ENCODE data around the gene GRID2. TPM values are rescaled to one million over a fixed set of nuclear protein-coding genes. Genes with fewer than 3 reads are reported as not detected.
"Not testable (repeated sequence)": the region's sequence is repeated elsewhere in the genome, so short reads cannot be mapped to it uniquely, and the experiment has no call there.

GRID2 gene
- total and polyA plus RNA-seq, 12 donors = 0.01 to 0.07 (median 0.07) TPM; not detected in 9

GRCh38 chr4:93660036-93660435 lies 1356.3 kb downstream of the GRID2 start:
- 92 to 95% methylated on average over 3 of the region's 3 CpGs for WGBS, 2 donors
- Histone ChIP-seq H3K36me3 (no peaks in the 10 kb centered on the region), H3K27ac (no peak overlapping the region), H3K27me3 (no peaks in the 10 kb centered on the region), H3K9me3 (peaks cover 0 to 3% (median 0%) of the 10 kb centered on the region in 11 donors), H3K4me3 (no peak overlapping the region), H3K4me1 (no peaks in the 10 kb centered on the region)
- intact Hi-C loops (cut with DNase I) = no loop called here
- DNase-seq = no peak
- no peak for ATAC-seq
- no peak for TF ChIP-seq CTCF (IDR thresholded peaks at IDR 0.05)

- intact Hi-C loops (cut with DNase I) = no loop called here
- H3K4me1 ChIP-seq = no peaks in the 10 kb centered on the region
- TF ChIP-seq CTCF (IDR thresholded peaks at IDR 0.05) = no peak
- 69 to 76% methylated on average over 2 of the region's 2 CpGs for WGBS, 2 donors
- H3K27ac ChIP-seq = no peak overlapping the region
- H3K4me3 ChIP-seq = no peak overlapping the region
- H3K9me3 ChIP-seq = no peaks in the 10 kb centered on the region
- DNase-seq (no peak), ATAC-seq (no peak)
- H3K27me3 ChIP-seq = no peaks in the 10 kb centered on the region
- no peaks in the 10 kb centered on the region for H3K36me3 ChIP-seq
Observed at GRCh38 chr4:93670434-93670833, 1366.7 kb downstream of the GRID2 start.

GRCh38 chr4:93671093-93671492 lies 1367.3 kb downstream of the GRID2 start:
- WGBS, 2 donors = 91 to 93% methylated on average over 3 of the region's 3 CpGs
- DNase-seq (no peak), ATAC-seq (no peak)
- Histone ChIP-seq H3K4me3 (no peak overlapping the region), H3K27me3 (no peaks in the 10 kb centered on the region), H3K36me3 (no peaks in the 10 kb centered on the region), H3K4me1 (no peaks in the 10 kb centered on the region), H3K9me3 (no peaks in the 10 kb centered on the region), H3K27ac (no peak overlapping the region)
- intact Hi-C loops (cut with DNase I) = no loop called here
- no peak for TF ChIP-seq CTCF (IDR thresholded peaks at IDR 0.05)

- intact Hi-C loops (cut with DNase I); DNase-seq; H3K9me3 ChIP-seq; H3K4me3 ChIP-seq; H3K4me1 ChIP-seq; H3K27me3 ChIP-seq; ATAC-seq; H3K27ac ChIP-seq; H3K36me3 ChIP-seq: not testable (repeated sequence)
- WGBS, 2 donors = 83 to 92% methylated on average over 13 to 15 of the region's 16 CpGs
Observed at GRCh38 chr4:93676937-93677336, 1373.2 kb downstream of the GRID2 start.

- intact Hi-C loops (cut with DNase I) = no loop called here
- Histone ChIP-seq H3K27me3 (no peaks in the 10 kb centered on the region), H3K36me3 (no peaks in the 10 kb centered on the region), H3K9me3 (peaks cover 0 to 5% (median 0%) of the 10 kb centered on the region in 11 donors), H3K4me3 (no peak overlapping the region), H3K4me1 (no peaks in the 10 kb centered on the region), H3K27ac (no peak overlapping the region)
- no peak for TF ChIP-seq CTCF (IDR thresholded peaks at IDR 0.05)
- 59 to 63% methylated on average over 3 of the region's 3 CpGs for WGBS, 2 donors
- DNase-seq (no peak), ATAC-seq (no peak)
Observed at GRCh38 chr4:93684571-93684970, 1380.8 kb downstream of the GRID2 start.

All from heart right ventricle (tissue), 16 donors.